Thoracic aorta (tissue), 2 donors: Measurements from ENCODE around the gene DDX20. TPM values are rescaled to one million over a fixed set of nuclear protein-coding genes. Genes with fewer than 3 reads are reported as not detected.

ENCODE experiments used
- ATAC-seq: fragments of 150-250 bp; one replicate; pipeline ENCODE4 v1.8.0; 2017; ENCODE audit warnings: low read depth; ENCODE audit not compliant: insufficient number of reproducible peaks, low FRiP score
- DNase-seq: peaks from one replicate; pipeline ENCODE4 v3.0.0-alpha.2; 2020; ENCODE audit warnings: low spot score
- H3K27ac ChIP-seq, 2 donors: fragments of 200-600 bp; sonication (generic); 1 replicate in 1 of 2; 2 replicates in 1 of 2; pipeline ENCODE4 v1.5.1; 2016; ENCODE audit warnings: mild to moderate bottlenecking in 2 of 2, moderate library complexity in 2 of 2
- H3K27me3 ChIP-seq: fragments of 200-600 bp; sonication (generic); replicated peaks from 2 replicates; pipeline ENCODE4 v1.6.0; 2016; ENCODE audit warnings: mild to moderate bottlenecking; ENCODE audit not compliant: insufficient read depth
- H3K36me3 ChIP-seq: fragments of 200-600 bp; sonication (generic); one replicate; pipeline ENCODE4 v1.5.1; 2016
- H3K4me1 ChIP-seq, 2 donors: fragments of 200-600 bp; sonication (generic); 1 replicate in 1 of 2; 2 replicates in 1 of 2; pipeline versions ENCODE4 v1.5.1 to v1.6.0; 2016; ENCODE audit warnings: low read depth in 2 of 2, mild to moderate bottlenecking in 1 of 2; ENCODE audit not compliant: control insufficient read depth in 1 of 2
- H3K4me3 ChIP-seq: fragments of 200-600 bp; sonication (generic); 2 replicates; pipeline ENCODE4 v1.5.1; 2016; ENCODE audit warnings: mild to moderate bottlenecking
- H3K9me3 ChIP-seq: fragments of 200-600 bp; sonication (generic); 2 replicates; pipeline ENCODE4 v1.5.1; 2016
- total RNA-seq, 2 donors: library from RNA; depleted of rRNA; stranded (reverse); fragments of >200 nt; gene quantifications; one replicate each; pipeline versions ENCODE4 v1.1.0 to v1.2.3, GENCODE V29; 2016
- TF ChIP-seq, protein P1 (sequence below): fragments of 200-600 bp; sonication (generic); IDR thresholded peaks from one replicate; pipeline ENCODE4 v1.5.1; 2019; ENCODE audit warnings: antibody characterized with exemption

The DDX20 gene
- total RNA-seq, 2 donors from 2014 or later, result 17.2 to 21.5 TPM

DNA sequence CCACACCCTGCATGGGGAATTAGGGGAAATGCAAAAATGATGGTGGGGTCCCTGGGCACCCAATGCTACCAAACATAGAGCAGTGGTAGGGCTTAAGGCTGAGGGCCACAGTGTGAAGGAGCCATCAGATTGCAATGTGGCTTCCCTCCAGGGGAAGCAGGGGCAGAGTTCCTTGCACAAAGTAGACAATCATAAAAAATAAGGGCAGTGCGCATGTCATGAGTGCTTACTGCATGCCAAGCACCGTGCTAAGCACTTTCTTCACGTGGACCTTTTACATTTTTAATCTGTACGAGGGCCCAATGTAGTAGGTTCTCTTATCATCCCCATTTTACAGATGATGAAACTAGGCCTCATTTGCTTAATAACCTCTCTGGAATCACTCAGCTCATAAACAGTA is 56.6 kb downstream of the DDX20 start:
- H3K4me3 ChIP-seq, result no peak overlapping the region
- ATAC-seq, result no peak

DNA sequence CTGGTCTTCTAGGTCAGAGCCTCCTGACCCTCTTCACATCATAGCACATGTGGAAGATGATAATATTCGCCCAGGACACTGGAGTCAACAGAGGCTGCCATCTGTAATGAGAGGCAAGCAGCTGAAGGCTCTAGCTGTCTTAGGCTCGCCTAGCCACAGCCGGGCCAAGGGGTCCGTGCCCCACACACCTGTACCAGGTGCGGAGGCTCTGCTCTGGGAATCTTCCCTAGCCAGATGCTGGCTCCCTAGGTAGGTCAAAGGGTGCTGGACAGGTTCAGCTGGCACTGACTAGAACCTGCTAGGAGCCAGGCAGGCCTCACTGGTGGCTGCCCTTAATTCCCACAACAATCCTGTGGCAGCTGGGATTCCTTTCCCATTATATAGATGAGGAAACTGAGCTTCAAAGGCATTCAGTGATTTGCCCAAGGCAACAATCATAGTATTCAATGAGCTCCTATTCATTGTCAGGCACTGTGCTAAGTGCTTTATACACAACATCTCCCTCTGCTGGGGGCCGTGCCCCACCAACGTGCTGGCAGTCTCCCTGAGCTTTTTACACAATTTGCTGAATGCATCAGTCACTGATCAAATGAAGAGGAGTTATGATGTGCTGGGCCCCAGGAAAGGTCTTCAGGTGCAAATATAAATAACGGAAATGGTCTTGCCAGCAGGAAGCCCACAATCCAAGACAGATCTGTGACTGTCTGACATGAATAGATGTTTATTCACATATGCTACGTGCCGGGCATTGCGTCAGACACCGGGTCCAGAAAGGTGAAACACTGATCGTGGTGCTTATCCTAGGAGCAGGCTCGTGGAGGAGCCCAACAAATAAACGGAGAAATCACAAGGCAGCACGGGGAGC is 58.0 kb downstream of the DDX20 start:
- H3K27me3 ChIP-seq, result no peaks in the 10 kb centered on the region
- H3K36me3 ChIP-seq, result no peaks in the 10 kb centered on the region
- DNase-seq (no peak), ATAC-seq (no peak)
- no peak overlapping the region for H3K4me3 ChIP-seq
- H3K9me3 ChIP-seq, result no peaks in the 10 kb centered on the region
- TF ChIP-seq, protein P1, sequence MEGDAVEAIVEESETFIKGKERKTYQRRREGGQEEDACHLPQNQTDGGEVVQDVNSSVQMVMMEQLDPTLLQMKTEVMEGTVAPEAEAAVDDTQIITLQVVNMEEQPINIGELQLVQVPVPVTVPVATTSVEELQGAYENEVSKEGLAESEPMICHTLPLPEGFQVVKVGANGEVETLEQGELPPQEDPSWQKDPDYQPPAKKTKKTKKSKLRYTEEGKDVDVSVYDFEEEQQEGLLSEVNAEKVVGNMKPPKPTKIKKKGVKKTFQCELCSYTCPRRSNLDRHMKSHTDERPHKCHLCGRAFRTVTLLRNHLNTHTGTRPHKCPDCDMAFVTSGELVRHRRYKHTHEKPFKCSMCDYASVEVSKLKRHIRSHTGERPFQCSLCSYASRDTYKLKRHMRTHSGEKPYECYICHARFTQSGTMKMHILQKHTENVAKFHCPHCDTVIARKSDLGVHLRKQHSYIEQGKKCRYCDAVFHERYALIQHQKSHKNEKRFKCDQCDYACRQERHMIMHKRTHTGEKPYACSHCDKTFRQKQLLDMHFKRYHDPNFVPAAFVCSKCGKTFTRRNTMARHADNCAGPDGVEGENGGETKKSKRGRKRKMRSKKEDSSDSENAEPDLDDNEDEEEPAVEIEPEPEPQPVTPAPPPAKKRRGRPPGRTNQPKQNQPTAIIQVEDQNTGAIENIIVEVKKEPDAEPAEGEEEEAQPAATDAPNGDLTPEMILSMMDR, result no peak
- no peaks in the 10 kb centered on the region for H3K4me1 ChIP-seq
- H3K27ac ChIP-seq, result no peak overlapping the region

More for the DNA sequence above, 56.6 kb downstream of the DDX20 start:
- H3K27me3 ChIP-seq, result no peaks in the 10 kb centered on the region
- DNase-seq, result no peak
- TF ChIP-seq, protein P1, result no peak
- no peaks in the 10 kb centered on the region for H3K4me1 ChIP-seq
- H3K27ac ChIP-seq, result no peak overlapping the region
- no peaks in the 10 kb centered on the region for H3K9me3 ChIP-seq
- H3K36me3 ChIP-seq, result no peaks in the 10 kb centered on the region

DNA sequence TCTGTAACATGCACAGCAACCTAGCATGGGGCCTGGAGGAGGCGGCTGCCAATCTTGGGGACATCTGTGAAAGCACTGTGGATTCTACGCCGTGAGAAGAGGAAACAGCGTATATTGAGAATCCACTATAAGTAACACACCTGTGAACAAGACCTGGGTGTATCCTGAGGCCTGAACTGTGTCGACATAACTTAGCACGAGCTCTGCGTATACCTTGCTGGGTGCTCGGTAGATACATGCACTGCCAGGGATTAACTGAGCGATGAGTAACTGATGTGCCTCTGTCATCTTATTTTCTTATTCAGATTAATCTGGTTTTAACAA is 58.6 kb downstream of the DDX20 start:
- TF ChIP-seq, protein P1, result no peak
- no peak overlapping the region for H3K4me3 ChIP-seq
- H3K27me3 ChIP-seq, result no peaks in the 10 kb centered on the region
- no peaks in the 10 kb centered on the region for H3K36me3 ChIP-seq
- no peaks in the 10 kb centered on the region for H3K4me1 ChIP-seq
- DNase-seq, result no peak
- H3K9me3 ChIP-seq, result no peaks in the 10 kb centered on the region
- no peak overlapping the region for H3K27ac ChIP-seq
- no peak for ATAC-seq

DNA sequence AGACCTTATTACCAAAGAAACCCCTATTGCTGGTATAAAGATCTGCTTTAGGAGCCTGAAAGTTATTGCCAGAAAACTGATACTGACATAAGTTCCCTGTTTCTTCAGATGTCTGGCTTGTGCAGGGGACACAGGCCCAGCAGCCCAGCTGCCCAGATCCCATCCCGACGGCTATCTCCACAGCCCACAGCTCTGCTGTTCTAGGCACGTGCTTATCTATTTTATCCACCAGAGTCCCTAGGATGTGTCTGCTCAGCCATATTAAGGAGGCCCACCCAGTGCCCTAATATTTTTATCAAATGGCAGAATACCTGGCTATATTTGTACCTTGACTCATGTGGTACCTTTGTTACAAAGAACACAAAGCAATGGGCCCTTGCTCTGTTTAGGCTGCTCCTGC is 58.9 kb downstream of the DDX20 start:
- Histone ChIP-seq H3K4me1 (no peaks in the 10 kb centered on the region), H3K27ac (no peak overlapping the region), H3K36me3 (no peaks in the 10 kb centered on the region), H3K9me3 (no peaks in the 10 kb centered on the region), H3K4me3 (no peak overlapping the region), H3K27me3 (no peaks in the 10 kb centered on the region)
- TF ChIP-seq, protein P1, result no peak
- no peak for DNase-seq
- ATAC-seq, result no peak

Other genes starting within 250 kb of the DDX20 start
- gene RAP1A, start 136.1 kb upstream of the DDX20 start, total RNA-seq, result 10 to 100 TPM; 67.4 to 75.0 TPM
- gene INKA2, start 16.5 kb upstream of the DDX20 start, total RNA-seq, result 1 to 10 TPM; 3.8 to 7.3 TPM
- gene KCND3, start 233.8 kb downstream of the DDX20 start, total RNA-seq, result 10 to 100 TPM; 12.3 to 16.6 TPM